Central memory CD8-positive, alpha-beta T cell (primary cell): ENCODE data around the gene ANO1.
"Not testable (repeated sequence)": the region's sequence is repeated elsewhere in the genome, so short reads cannot be mapped to it uniquely, and the experiment has no call there.

Experiments used
- ATAC-seq: fragments of 150-1000 bp; cut with Tn5 transposase; replicated peaks from 2 replicates; pipeline ENCODE4 v1.10.0; 2022; ENCODE audit warnings: mild to moderate bottlenecking, moderate FRiP score, moderate number of reproducible peaks; ENCODE audit not compliant: poor library complexity, severe bottlenecking; ENCODE audit errors: extremely low read depth
- DNase-seq, 2 donors: peaks; one replicate each; pipeline ENCODE4 v3.0.0; 2021; ENCODE audit warnings: low spot score in 2 of 2
- H3K27ac Mint-ChIP-seq: one replicate; pipeline ENCODE4 v1.8.0; 2022; ENCODE audit warnings: low read depth, mild to moderate bottlenecking, moderate library complexity, mixed read lengths
- H3K27me3 Mint-ChIP-seq: one replicate; pipeline ENCODE4 v1.8.0; 2022; ENCODE audit warnings: mixed read lengths
- H3K36me3 Mint-ChIP-seq: one replicate; pipeline ENCODE4 v1.8.0; 2022; ENCODE audit warnings: mild to moderate bottlenecking, moderate library complexity, mixed read lengths; ENCODE audit not compliant: insufficient read depth
- H3K4me1 Mint-ChIP-seq: one replicate; pipeline ENCODE4 v1.8.0; 2022; ENCODE audit warnings: mixed read lengths
- H3K4me3 Mint-ChIP-seq: one replicate; pipeline ENCODE4 v1.8.0; 2022; ENCODE audit warnings: mild to moderate bottlenecking, moderate library complexity, mixed read lengths
- H3K9me3 Mint-ChIP-seq: one replicate; pipeline ENCODE4 v1.8.0; 2022; ENCODE audit warnings: mixed read lengths

The ANO1 gene

DNA sequence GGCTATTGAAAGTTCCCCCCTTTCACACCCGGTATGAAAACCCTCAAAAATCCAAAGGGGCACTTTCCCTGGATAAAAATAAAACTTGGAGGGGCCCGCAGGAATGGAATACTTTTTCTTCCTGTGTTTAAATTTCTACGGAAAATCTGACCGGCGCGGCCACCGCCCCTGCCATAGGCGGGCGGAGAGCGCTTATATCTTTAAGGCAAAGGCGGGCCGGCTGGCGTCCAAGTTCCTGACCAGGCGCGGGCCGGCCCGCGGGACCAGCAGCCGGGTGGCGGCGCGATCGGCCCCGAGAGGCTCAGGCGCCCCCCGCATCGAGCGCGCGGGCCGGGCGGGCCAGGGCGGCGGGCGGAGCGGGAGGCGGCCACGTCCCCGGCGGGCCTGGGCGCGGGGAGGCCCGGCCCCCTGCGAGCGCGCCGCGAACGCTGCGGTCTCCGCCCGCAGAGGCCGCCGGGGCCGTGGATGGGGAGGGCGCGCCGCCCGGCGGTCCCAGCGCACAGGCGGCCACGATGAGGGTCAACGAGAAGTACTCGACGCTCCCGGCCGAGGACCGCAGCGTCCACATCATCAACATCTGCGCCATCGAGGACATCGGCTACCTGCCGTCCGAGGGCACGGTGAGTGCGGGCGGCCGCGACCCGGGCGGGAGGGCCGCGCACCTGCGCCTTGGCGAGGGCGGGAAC lies at the start of gene ANO1:
Gene ANO1 (plus strand): TSS at position 223 of the 686 bp plus-strand sequence. CDS start 290 bp downstream, at position 513.
- H3K9me3 Mint-ChIP-seq: no peaks in the 10 kb centered on the region
- no peak within 1 kb of the TSS for H3K4me3 Mint-ChIP-seq
- ATAC-seq (no peak), DNase-seq (no peak)
- H3K4me1 Mint-ChIP-seq: no peaks in the 10 kb centered on the region
- peaks cover 54% of the 10 kb centered on the region for H3K27me3 Mint-ChIP-seq
- no peak within 1 kb of the TSS for H3K27ac Mint-ChIP-seq
- no peaks in the 10 kb centered on the region for H3K36me3 Mint-ChIP-seq

DNA sequence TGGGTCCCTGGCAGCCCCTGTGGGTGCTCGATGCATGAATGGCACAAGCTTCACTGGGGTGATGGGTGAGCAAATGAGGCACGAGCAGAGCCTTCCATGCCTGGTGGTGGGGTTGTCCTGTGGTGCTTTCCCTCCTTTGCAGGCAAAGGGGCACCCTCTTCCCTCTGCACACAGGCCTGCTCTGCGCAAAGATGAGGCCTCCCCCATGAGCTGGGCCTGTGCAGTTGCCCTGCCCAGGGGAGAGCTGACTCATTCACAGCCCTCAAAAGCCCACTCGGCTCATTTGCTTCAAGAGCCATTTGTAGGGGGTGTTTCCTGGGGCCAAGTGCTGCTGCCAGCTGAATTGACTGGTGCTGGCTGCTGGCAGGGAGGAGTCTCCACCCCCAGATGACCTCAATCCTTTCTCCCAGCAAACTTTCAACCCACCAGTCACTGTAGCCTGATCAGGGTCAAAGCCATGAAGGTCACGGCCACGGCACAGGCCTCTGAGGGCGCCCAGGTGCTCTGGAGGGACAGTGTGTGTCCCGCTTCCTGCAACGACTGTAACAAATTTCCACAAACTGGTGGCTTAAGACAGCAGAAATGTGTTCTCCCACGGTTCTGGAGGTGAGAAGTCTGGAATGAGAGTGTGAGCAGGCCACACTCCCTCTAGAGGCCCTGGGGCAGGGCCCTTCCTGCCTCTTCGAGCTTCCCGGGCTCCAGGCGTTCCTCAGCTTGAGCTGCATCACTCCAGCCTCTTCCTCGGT lies 48.8 kb upstream of the ANO1 start:
- ATAC-seq: no peak
- Mint-ChIP-seq H3K27ac (no peak overlapping the region), H3K4me3 (no peak overlapping the region), H3K27me3 (peaks cover 26% of the 10 kb centered on the region), H3K9me3 (no peaks in the 10 kb centered on the region), H3K4me1 (no peaks in the 10 kb centered on the region), H3K36me3 (no peaks in the 10 kb centered on the region)
- DNase-seq: no peak

DNA sequence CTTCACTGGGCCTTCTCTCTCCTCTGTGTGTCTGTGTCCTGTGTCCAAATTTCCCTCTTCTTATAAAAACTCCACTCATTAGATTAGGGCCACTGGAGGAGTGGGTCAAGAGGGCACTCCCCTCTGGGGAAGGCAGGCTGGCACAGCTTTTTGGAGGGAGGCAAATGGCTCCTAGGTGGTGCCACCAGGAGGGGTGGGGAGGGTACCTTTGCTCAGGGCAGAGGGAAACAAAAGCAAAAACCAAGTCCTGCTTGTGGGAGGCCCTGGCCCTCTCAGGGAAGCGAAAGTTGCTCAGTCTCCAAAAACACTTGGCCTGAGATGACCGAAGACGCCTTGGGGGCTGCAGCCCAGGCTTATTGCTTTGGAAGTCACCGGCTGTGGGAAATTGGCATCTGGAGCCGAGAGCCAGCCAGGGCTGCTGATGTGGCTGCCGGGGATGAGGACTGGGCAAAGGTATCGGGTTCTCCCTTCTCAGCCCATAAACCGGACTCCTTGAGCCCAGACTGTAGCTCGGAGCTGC lies 48.2 kb upstream of the ANO1 start:
- Mint-ChIP-seq H3K4me3 (no peak overlapping the region), H3K4me1 (no peaks in the 10 kb centered on the region), H3K36me3 (no peaks in the 10 kb centered on the region), H3K27ac (no peak overlapping the region), H3K27me3 (peaks cover 33% of the 10 kb centered on the region), H3K9me3 (no peaks in the 10 kb centered on the region)
- no peak for ATAC-seq
- DNase-seq: no peak

DNA sequence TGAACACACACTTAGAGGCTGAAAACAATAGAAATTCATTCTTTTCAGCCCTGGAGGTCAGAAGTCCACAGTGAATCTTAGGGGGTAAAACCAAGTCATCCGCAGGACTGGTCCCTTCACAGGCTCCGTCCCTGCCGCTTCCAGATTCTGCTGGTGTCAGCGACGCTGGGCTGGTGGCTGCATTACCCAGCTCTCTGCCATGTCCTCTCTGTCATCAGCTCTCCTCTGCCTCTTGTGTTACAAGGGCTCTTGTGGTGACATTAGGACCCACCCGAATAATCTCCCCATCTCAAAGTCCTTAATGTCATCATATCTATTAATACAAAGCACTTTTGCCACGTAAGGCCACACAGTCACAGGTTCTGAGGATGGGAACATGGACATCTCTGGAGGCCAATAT lies 47.7 kb upstream of the ANO1 start:
- Mint-ChIP-seq H3K9me3 (no peaks in the 10 kb centered on the region), H3K27me3 (peaks cover 33% of the 10 kb centered on the region), H3K27ac (no peak overlapping the region), H3K4me1 (no peaks in the 10 kb centered on the region), H3K4me3 (no peak overlapping the region), H3K36me3 (no peaks in the 10 kb centered on the region)
- DNase-seq (no peak), ATAC-seq (no peak)

DNA sequence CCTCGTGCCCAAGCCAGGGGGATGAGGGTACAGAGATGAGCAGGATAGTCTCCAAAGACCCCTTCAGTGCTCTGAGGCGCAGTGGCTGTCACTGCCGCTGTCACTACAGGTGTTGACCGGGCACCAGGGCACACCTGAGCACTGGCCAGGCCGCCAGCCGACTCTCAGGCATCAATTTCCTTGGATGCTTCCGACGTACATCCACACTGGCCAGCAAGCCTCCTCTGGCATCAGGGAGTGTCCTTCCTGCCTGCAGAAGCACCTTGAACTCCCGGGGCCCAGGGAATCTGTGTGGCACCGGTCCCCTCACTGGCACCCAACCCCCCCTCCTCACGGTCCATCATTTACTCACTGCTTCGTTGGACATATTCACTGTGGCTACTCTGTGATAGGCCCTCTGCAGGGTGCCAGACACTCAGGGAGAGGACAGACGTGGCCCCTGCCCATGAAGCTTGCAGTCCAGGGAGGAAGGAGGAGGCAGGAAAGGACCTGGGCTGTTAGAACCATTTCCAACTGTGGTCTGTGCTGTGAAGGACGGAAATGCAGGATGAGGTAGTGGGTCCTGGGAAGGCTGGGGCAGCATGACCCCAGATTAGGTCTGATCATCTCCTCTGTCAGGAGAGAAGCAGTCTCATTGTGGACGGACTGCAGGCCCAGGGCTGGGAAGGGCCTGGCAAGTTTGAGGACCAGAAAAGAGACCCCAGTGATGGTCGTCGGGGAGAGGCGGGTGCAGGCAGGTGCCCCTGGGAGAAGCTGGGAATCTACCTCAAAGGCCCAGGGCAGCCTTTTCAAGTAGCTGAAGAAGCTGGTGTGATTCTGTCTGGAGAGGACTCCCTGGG lies 46.3 kb upstream of the ANO1 start:
- no peak overlapping the region for H3K4me3 Mint-ChIP-seq
- no peaks in the 10 kb centered on the region for H3K36me3 Mint-ChIP-seq
- no peaks in the 10 kb centered on the region for H3K4me1 Mint-ChIP-seq
- DNase-seq: peak in 1 of 2 donors; percentile 1
- H3K27ac Mint-ChIP-seq: no peak overlapping the region
- ATAC-seq: no peak
- H3K9me3 Mint-ChIP-seq: no peaks in the 10 kb centered on the region
- H3K27me3 Mint-ChIP-seq: peaks cover 46% of the 10 kb centered on the region

DNA sequence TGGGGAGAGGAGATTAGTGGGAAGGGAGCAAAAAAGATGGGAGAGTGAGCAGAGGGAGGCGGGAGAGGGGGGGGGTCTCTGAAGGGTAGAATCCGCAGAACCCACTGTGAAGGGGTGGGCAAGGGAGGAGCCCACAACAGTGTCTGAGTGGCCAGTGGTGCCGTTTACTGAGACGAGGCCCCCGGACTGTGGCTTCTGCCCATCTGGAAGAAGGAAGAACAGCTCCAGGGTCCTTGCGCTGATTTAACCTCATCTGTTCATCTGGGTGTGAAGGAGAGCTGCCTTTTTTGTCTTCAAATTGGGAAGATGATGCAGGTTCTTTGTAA lies 45.7 kb upstream of the ANO1 start:
- no peak for ATAC-seq
- no peak for DNase-seq
- no peak overlapping the region for H3K27ac Mint-ChIP-seq
- no peaks in the 10 kb centered on the region for H3K9me3 Mint-ChIP-seq
- H3K4me3 Mint-ChIP-seq: no peak overlapping the region
- H3K27me3 Mint-ChIP-seq: peaks cover 52% of the 10 kb centered on the region
- H3K4me1 Mint-ChIP-seq: no peaks in the 10 kb centered on the region
- H3K36me3 Mint-ChIP-seq: no peaks in the 10 kb centered on the region

DNA sequence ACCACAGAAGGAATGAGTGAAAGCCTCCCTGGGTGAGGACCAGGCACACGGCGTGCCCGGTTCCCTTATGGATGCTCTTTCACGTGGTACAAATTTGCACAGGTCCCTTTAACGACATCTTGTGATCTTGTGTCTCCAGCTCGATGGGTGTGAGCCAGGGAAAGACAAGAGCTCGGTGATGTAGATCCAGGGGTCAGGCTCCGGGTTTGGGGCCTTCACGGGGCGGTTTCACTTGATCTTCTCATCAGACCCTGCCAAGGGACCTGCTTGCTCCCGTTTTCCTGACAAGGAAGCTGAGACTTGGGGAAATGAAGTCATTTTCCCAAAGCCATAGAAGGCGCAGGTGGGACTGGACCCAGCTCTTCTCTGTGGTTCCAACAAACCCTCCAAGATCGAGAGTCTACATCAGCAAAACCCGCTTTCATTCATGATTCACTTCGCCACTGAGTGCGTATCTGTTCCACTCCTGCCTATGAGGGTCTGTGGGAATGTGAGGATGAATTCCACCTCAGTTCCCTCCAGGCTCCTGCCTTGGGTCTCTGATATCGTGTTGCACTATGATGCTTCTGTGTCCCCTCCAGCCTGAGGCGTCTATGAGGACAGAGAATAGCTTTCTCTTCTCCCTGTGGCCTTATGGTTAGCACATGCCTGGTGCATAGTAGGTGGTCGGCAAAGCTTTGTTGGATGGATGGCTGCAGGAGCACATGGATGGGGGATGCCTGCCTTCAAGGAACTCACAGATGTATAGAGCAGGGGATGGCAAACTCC lies 45.0 kb upstream of the ANO1 start:
- Mint-ChIP-seq H3K27ac (no peak overlapping the region), H3K4me3 (no peak overlapping the region), H3K27me3 (peaks cover 52% of the 10 kb centered on the region), H3K36me3 (no peaks in the 10 kb centered on the region), H3K4me1 (no peaks in the 10 kb centered on the region), H3K9me3 (no peaks in the 10 kb centered on the region)
- no peak for ATAC-seq
- no peak for DNase-seq

DNA sequence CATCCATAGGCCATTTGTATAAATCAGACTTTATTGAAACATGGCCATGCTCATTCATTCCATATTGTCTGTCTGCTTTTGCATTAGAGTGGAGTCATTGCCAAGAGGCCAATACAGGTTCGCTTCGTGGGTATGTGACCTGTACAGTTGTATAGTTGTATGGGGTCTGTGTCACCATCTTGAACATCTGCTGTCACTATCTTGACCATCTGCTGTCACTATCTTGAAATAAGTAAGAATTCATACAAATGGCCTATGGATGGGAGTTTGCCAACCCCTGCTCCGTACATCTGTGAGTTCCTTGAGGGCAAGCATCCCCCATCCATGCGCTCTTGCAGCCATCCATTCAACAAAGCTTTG lies 44.4 kb upstream of the ANO1 start:
- Mint-ChIP-seq H3K4me1 (no peaks in the 10 kb centered on the region), H3K36me3 (no peaks in the 10 kb centered on the region), H3K27me3 (peaks cover 58% of the 10 kb centered on the region), H3K9me3 (no peaks in the 10 kb centered on the region), H3K4me3 (no peak overlapping the region), H3K27ac (no peak overlapping the region)
- ATAC-seq: no peak
- DNase-seq: no peak

DNA sequence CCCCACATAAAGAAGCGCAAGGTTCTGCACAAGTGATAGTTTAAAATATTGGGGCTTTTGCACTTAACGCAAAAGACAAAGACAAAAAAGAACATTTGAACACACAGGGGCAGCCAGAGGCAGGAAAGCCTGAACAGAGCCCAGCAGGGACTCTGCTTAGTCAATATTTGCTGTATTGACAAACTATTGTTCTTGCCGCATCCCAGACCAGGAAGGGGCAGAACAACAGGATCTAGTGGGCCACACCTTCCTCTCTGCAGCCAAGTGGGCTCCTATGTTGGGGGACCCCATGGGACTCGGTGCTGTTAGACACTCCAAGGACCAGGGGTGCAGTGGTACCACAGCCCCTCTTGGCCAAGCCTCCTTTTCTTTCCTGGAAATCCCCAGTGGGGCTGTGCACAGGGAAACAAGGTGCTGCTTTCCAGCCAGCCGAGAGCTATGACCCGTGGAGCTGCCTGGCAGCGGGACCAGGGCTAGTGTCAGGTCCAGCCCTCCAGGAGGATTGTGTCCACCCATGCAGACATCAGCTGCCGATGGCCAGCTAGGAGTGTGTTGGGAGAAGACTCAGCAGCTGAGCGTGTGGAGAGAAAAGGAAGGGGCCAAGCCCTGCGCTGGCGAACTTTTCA lies 43.3 kb upstream of the ANO1 start:
- Mint-ChIP-seq H3K36me3 (no peaks in the 10 kb centered on the region), H3K9me3 (no peaks in the 10 kb centered on the region), H3K27ac (no peak overlapping the region), H3K4me3 (no peak overlapping the region), H3K4me1 (no peaks in the 10 kb centered on the region), H3K27me3 (peaks cover 64% of the 10 kb centered on the region)
- ATAC-seq (no peak), DNase-seq (no peak)

DNA sequence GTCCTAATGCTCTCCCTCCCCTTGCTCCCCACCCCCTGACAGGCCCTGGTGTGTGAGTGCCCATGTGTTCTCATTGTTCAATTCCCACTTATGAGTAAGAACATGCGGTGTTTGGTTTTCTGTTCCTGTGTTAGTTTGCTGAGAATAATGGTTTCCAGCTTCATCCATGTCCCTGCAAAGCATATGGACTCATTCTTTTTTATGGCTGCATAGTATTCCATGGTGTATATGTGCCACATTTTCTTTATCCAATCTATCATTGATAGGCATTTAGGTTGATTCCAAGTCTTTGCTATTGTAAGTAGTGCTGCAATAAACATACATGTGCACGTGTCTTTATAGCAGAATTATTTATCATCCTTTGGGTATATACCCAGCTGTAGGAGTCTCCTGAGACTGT lies 42.5 kb upstream of the ANO1 start:
- H3K27ac Mint-ChIP-seq, H3K4me1 Mint-ChIP-seq, ATAC-seq, DNase-seq, H3K9me3 Mint-ChIP-seq, H3K4me3 Mint-ChIP-seq, H3K36me3 Mint-ChIP-seq: not testable (repeated sequence)
- H3K27me3 Mint-ChIP-seq: peaks cover 71% of the 10 kb centered on the region

DNA sequence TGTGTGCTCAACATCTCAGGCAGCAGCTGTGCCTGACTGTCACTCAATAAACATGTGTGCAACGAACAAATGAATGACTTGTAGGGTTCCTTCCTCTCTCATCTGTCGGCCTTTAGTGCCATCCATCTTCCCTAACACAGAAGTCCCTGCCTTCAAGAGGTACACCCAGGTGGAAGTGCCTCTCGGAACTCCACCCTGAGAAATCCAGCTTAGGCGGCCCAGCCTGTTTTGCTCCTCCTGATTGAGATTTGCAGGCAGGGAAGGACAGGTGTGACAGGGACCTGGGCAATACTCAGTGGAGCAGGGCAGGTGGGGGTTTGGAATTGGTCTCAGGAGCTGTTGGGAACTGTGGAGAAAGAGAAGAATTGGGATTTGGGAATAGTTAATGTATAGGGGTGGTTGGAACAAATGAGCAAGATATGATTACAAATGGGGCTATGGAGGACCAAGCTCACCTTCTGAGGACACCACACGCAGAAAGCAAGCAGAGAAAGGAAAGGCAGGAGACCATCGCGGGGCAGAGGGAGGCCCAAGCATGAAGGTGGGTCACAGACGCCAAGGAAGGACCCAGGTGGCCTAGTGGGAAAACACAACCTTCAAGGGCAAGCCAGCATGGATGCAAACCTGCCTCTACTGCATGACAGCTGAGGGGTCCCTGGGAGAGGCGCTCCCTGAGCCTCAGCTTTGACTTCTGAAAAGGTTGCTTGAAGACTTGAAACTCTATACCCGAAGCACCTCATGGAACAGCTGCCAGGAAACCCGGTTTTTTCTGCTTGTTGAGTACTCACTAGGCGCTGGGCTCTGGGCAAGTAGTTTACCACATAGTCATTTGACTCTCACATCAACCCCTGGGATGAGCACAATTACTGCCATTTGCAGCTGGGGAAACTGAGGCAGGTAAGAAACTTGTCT lies 40.9 kb upstream of the ANO1 start:
- Mint-ChIP-seq H3K9me3 (peaks cover 6% of the 10 kb centered on the region), H3K27ac (no peak overlapping the region), H3K36me3 (no peaks in the 10 kb centered on the region), H3K4me3 (no peak overlapping the region), H3K27me3 (peaks cover 73% of the 10 kb centered on the region), H3K4me1 (no peaks in the 10 kb centered on the region)
- DNase-seq (no peak), ATAC-seq (no peak)
